G401 (cell line): ENCODE data around the gene DAPK3. TPM values are rescaled to one million over a fixed set of nuclear protein-coding genes. Genes with fewer than 3 reads are reported as not detected.
"Not testable (repeated sequence)": the region's sequence is repeated elsewhere in the genome, so short reads cannot be mapped to it uniquely, and the experiment has no call there.

Experiments
- DNase-seq: peaks from one replicate; pipeline ENCODE4 v3.0.0-alpha.2; 2015; ENCODE audit warnings: low spot score
- in situ Hi-C: cut with HindIII; loops from 2 replicates; pipeline ENCODE4 v1.10.0; 2016; ENCODE audit warnings: low sequenced_read_pairs, mixed read lengths
- total RNA-seq: library from RNA; depleted of rRNA; stranded (reverse); fragments of >200 nt; shearing (Covaris generic); gene quantifications from 2 replicates; pipeline ENCODE4 v1.2.3, GENCODE V29; 2014

DAPK3 gene
- total RNA-seq, 1 experiment from 2014 or later: 247 TPM

- in situ Hi-C loops: no loop called here
These were observed 7.2 kb downstream of the DAPK3 start for GRCh38 chr19:3963458-3964255.

DNA sequence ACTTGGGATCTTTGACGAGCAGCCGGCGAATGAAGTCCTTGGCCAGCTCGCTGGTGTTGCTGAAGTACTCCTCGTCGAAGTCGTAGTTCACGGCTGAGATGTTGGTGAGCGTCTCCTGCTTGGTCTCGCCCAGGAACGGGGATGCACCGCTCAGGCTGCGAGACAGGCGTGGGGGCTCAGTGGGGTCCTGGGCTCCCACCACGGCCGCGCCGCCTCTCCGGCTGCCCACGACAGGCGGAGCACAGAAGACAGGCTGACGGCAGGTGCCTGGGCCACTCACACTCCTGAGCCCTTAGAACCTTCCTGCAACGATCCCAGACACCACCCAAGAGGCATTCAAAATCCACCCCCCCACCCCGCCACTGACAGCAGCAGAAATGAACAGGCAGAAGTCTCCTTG is 9.9 kb downstream of the DAPK3 start:
- in situ Hi-C loops: no loop called here
- no peak for DNase-seq

More at GRCh38 chr19:3963458-3964255, 7.2 kb downstream of the DAPK3 start:
- DNase-seq: no peak

- DNase-seq: no peak
- in situ Hi-C loops: no loop called here
These were observed 11.2 kb downstream of the DAPK3 start for GRCh38 chr19:3959766-3960131.

- in situ Hi-C loops: no loop called here
- no peak for DNase-seq
These were observed 11.8 kb downstream of the DAPK3 start for GRCh38 chr19:3958836-3959765.

DNA sequence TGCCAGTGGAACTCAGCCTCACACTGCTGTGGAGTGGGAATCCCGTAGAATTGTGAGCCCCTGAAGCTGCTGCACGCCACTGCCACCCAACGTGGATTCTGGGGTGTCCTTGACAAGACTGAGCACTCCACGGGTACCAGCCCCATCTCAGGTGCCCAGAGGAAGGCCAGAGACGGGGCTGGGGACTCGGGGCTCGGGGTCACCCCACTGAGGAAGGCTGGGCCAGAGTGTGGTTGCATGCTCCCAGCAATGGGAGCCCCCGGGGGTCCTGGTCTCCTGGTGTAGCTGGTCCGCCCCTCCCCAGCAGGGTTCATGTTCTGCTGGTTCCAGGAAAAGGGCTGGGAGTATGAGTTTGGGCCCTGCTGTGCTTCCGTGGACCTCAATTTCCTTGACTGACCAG is 15.2 kb downstream of the DAPK3 start:
- no peak for DNase-seq
- in situ Hi-C loops: no loop called here

GRCh38 chr19:3955276-3955675 is 15.6 kb downstream of the DAPK3 start:
- DNase-seq, in situ Hi-C loops: not testable (repeated sequence)

GRCh38 chr19:3954107-3954506 is 16.8 kb downstream of the DAPK3 start:
- in situ Hi-C loops: no loop called here
- no peak for DNase-seq

- DNase-seq, in situ Hi-C loops: not testable (repeated sequence)
These were observed 18.1 kb downstream of the DAPK3 start for GRCh38 chr19:3952755-3953276.

GRCh38 chr19:3950871-3951861 is 19.7 kb downstream of the DAPK3 start:
- in situ Hi-C loops: no loop called here
- DNase-seq: peak; percentile 82

DNA sequence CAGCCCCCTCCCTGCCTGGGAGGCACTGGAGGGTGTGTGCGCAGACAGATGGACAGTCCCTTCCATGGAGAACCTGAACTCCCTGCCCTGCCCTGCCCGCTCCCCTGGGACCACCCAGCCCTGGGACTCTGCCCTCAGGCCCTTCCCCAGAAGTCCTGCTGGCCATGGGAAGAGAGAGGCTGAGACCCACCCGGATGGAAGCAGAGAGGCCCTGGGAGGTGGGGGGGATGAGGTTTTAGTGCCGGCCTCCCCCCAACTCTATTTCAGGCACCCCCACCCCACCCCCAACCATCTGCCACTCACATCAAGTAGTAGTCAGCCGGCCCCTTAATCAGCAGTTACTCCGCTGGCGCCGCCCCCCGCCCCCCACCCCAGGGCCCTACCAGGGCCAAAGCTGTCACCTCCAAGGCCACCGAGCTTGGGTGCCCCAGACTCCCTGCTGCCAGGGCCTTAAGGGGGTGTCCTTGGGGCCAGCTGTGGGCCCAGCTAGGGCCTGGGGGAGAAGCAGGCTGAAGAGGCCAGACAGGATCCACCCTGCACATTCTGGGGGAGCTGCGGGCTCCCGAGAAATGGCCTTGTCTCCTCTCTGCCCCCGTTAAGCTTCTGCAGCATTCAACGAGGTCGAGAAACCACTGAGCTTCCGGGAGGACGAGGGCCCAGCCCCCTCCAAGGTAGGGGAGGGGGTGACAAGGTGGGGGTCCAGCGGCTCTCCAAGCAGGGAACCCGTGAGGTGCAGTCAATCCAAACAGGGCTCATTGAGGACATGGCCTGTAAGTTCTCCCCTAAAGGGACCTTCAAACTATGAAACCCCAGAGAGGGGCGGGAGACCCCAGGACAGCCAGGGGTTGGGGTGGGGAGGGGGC is 20.7 kb downstream of the DAPK3 start:
- DNase-seq: no peak
- in situ Hi-C loops: no loop called here

DNA sequence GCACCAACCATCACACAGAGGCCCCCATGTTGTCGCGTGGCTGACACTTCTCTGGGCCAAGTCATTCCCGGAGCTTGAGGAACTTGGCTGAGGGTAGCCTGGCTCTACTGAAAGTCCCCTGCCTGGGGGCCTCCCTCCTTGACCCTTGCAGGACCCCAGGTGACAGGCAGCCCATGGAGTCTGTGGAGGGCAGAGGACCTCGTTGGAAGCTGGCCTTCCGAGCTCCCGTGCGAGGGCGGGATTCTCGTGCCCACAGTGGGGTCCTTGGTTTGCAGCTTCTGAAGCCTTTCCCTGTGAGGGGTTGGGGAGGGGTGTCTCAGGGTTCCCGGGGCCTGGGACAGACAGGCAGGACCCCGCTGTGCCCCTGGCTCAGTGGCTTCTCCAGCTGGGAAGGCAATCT is 21.6 kb downstream of the DAPK3 start:
- no peak for DNase-seq
- in situ Hi-C loops: no loop called here

DNA sequence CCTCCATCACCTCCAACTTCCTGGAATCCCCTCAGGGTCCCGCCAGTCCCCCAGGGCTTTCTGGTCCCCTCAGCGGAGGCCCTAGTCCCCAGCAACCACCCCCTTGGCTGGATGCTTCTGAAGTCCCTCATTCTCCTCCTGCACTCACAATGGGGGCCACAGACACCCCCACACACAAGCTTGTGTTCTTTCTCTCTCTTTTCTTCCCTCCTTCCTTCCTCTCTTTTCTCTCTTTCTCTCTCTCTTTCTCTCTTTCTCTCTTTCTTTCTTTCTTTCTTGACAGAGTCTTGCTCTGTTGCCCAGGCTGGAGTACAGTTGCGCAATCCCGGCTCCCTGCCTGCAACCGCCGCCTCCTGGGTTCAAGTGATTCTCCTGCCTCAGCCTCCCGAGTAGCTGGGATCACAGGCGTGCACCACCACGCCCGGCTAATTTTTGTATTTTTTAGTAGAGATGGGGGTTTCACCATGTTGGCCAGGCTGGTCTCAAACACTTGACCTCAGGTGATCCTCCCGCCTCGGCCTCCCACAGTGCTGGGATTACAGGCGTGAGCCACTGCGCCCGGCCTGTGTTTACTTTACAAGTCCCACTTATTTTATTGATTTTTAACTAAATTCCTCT is 23.5 kb downstream of the DAPK3 start:
- in situ Hi-C loops, DNase-seq: not testable (repeated sequence)

- in situ Hi-C loops: no loop called here
- no peak for DNase-seq
These were observed 25.1 kb downstream of the DAPK3 start for GRCh38 chr19:3945838-3946237.

GRCh38 chr19:3944018-3944721 is 26.7 kb downstream of the DAPK3 start:
- in situ Hi-C loops: no loop called here

DNA sequence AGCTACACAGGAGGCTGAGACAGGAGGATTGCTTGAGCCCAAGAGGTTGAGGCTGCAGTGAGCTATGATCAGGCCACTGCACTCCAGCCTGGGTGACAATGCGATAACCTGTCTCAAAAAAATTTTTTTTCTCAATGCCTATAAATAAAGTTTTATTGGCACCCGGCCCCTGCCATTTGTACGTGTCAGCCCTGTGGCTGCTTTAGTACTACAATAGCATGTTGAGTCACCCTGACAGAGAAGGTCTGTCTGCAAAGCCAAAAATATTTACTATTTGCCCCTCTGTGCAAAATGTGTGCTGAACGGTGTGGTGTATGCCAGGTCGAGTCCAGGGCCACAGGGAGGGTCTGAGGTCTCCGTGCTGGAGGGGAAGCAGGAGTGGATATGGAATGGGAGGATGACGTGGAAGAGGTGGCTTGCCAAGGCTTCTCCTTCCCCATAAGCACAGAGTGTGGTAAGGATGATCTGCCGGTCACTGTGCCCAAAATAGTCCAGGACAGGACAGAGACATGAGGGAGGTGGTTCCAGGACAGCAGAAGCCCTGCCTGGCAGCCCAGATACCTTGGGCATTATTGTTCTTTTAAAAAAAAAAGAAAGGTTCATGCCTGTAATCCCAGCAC is 28.0 kb downstream of the DAPK3 start:
- peak; percentile 24 for DNase-seq
- in situ Hi-C loops: no loop called here

More at GRCh38 chr19:3944018-3944721, 26.7 kb downstream of the DAPK3 start:
- DNase-seq: no peak

- DNase-seq, in situ Hi-C loops: not testable (repeated sequence)
These were observed 32.5 kb downstream of the DAPK3 start for GRCh38 chr19:3938300-3938950.
